ENCODE results near the gene HCST.
A peak's percentile ranks its signal among the peaks of the same experiment; 100 is the strongest.

Gene HCST

GRCh38 chr19:35901854-35902661, at the start of gene HCST:
HCST (plus strand) TSS chr19:35902529; CDS start chr19:35902594, 65 bp downstream.
- peak within 1 kb of the TSS; percentile 53 for H3K4me3 ChIP-seq (ENCODE audit: low read depth, low read length)
- TF ChIP-seq CTCF (IDR thresholded peaks at IDR 0.05; ENCODE audit: borderline replicate concordance, insufficient read depth, low read depth, low read length), result no peak

- no peak for TF ChIP-seq CTCF (IDR thresholded peaks at IDR 0.05; ENCODE audit: borderline replicate concordance, insufficient read depth, low read depth, low read length)
- no peak overlapping the region for H3K4me3 ChIP-seq (ENCODE audit: low read depth, low read length)
These were observed 49.1 kb upstream of the HCST start for GRCh38 chr19:35853038-35853756.

GRCh38 chr19:35856546-35857149, 45.7 kb upstream of the HCST start, which contains the start of gene KIRREL2:
KIRREL2 (plus strand) TSS chr19:35856911; CDS start chr19:35857120, 209 bp downstream.
- TF ChIP-seq CTCF (IDR thresholded peaks at IDR 0.05; ENCODE audit: borderline replicate concordance, insufficient read depth, low read depth, low read length), result no peak
- peak within 1 kb of the TSS; percentile 23 for H3K4me3 ChIP-seq (ENCODE audit: low read depth, low read length)

- TF ChIP-seq CTCF (IDR thresholded peaks at IDR 0.05; ENCODE audit: borderline replicate concordance, insufficient read depth, low read depth, low read length), result no peak
- H3K4me3 ChIP-seq (ENCODE audit: low read depth, low read length), result no peak overlapping the region
These were observed 44.0 kb upstream of the HCST start for GRCh38 chr19:35858311-35858710.

GRCh38 chr19:35859414-35859813, 42.9 kb upstream of the HCST start:
- no peak overlapping the region for H3K4me3 ChIP-seq (ENCODE audit: low read depth, low read length)
- TF ChIP-seq CTCF (IDR thresholded peaks at IDR 0.05; ENCODE audit: borderline replicate concordance, insufficient read depth, low read depth, low read length), result no peak

GRCh38 chr19:35860436-35860817, 41.9 kb upstream of the HCST start:
- TF ChIP-seq CTCF (IDR thresholded peaks at IDR 0.05; ENCODE audit: borderline replicate concordance, insufficient read depth, low read depth, low read length), result no peak
- H3K4me3 ChIP-seq (ENCODE audit: low read depth, low read length), result no peak overlapping the region
